Caco-2 (cell line): Measurements from ENCODE around the gene DYRK1A. TPM values are rescaled to one million over a fixed set of nuclear protein-coding genes. Genes with fewer than 3 reads are reported as not detected.

Experiments
- BruUV-seq: library from RNA; stranded (reverse); fragments of 400-500 nt; replicated peaks from 2 replicates; lab custom pipeline; 2021; lab: Mats Ljungman, UMichigan
- CTCF ChIA-PET: fragments of 300-600 bp; sonication (Branson Sonifier 250); formaldehyde crosslinking; loops from one replicate; lab custom pipeline; 2022; ENCODE audit warnings: antibody characterized with exemption; lab: Charles Lee
- POLR2A ChIA-PET: fragments of 300-600 bp; sonication (Branson Sonifier 250); formaldehyde crosslinking; loops from one replicate; lab custom pipeline; 2022; ENCODE audit warnings: antibody characterized with exemption; lab: Charles Lee
- DNase-seq, 2 experiments: peaks; one replicate each; pipeline versions ENCODE4 v3.0.0 to v3.0.0-alpha.2; 2020 to 2022
- H3K27me3 ChIP-seq: replicated peaks from 2 replicates; pipeline ENCODE4 v1.6.0; 2011; ENCODE audit warnings: low read length; ENCODE audit not compliant: control insufficient read depth, insufficient read depth
- H3K36me3 ChIP-seq: 2 replicates; pipeline ENCODE4 v1.5.1; 2011; ENCODE audit warnings: low read length; ENCODE audit not compliant: control insufficient read depth, insufficient read depth
- H3K4me1 ChIP-seq: fragments of 250-450 bp; sonication (Bioruptor Pico); 2 replicates; pipeline ENCODE4 v1.5.1; 2020; ENCODE audit warnings: mild to moderate bottlenecking
- H3K4me3 ChIP-seq: 2 replicates; pipeline ENCODE4 v1.5.1; 2011; ENCODE audit warnings: low read depth, mild to moderate bottlenecking, control low read depth, low read length
- H3K9me3 ChIP-seq: fragments of 250-450 bp; sonication (Bioruptor Pico); 2 replicates; pipeline ENCODE4 v1.5.1; 2020; ENCODE audit warnings: mild to moderate bottlenecking, moderate library complexity
- H3K27ac Mint-ChIP-seq: one replicate; pipeline ENCODE4 v1.8.0; 2022; ENCODE audit warnings: mixed read lengths; ENCODE audit not compliant: unreplicated experiment
- H3K27me3 Mint-ChIP-seq: one replicate; pipeline ENCODE4 v1.8.0; 2022; ENCODE audit warnings: mixed read lengths; ENCODE audit not compliant: insufficient read depth, unreplicated experiment
- H3K36me3 Mint-ChIP-seq: one replicate; pipeline ENCODE4 v1.8.0; 2022; ENCODE audit warnings: mild to moderate bottlenecking, mixed read lengths; ENCODE audit not compliant: insufficient read depth, unreplicated experiment
- H3K4me1 Mint-ChIP-seq: one replicate; pipeline ENCODE4 v1.8.0; 2022; ENCODE audit warnings: low read depth, mixed read lengths; ENCODE audit not compliant: unreplicated experiment
- H3K4me3 Mint-ChIP-seq: one replicate; pipeline ENCODE4 v1.8.0; 2022; ENCODE audit warnings: mild to moderate bottlenecking, moderate library complexity, mixed read lengths; ENCODE audit not compliant: unreplicated experiment
- H3K9me3 Mint-ChIP-seq: one replicate; pipeline ENCODE4 v1.8.0; 2022; ENCODE audit warnings: mixed read lengths; ENCODE audit not compliant: unreplicated experiment
- CTCF ChIP-seq, 2 experiments: fragments of 200-600 bp in 1 of 2; IDR thresholded peaks; 1 replicate in 1 of 2; 2 replicates in 1 of 2; pipeline versions ENCODE4 v1.5.1 to v1.8.0; 2011 to 2022; ENCODE audit warnings: antibody characterized with exemption in 1 of 2, control low read depth in 1 of 2, inconsistent platforms in 1 of 2, low read depth in 1 of 2, low read length in 1 of 2, mild to moderate bottlenecking in 1 of 2, moderate library complexity in 1 of 2; ENCODE audit not compliant: insufficient read depth in 1 of 2, severe bottlenecking in 1 of 2, unreplicated experiment in 1 of 2
- intact Hi-C: fragments of 100-400 bp; cut with micrococcal nuclease; formaldehyde crosslinking; loops from one replicate; pipeline ENCODE4 v1.10.0; 2022; ENCODE audit not compliant: unreplicated experiment
- total RNA-seq: library from RNA; stranded (reverse); gene quantifications from 2 replicates; pipeline ENCODE4 v1.2.3, GENCODE V29; 2022

Gene DYRK1A
- total RNA-seq, 1 experiment from 2014 or later, result 50.9 TPM

GRCh38 chr21:37561941-37562919 lies 195.7 kb downstream of the DYRK1A start:
- BruUV-seq, result no TSS peak
- Histone ChIP-seq H3K4me1 (peaks cover 10% of the 10 kb centered on the region), H3K4me3 (no peak overlapping the region), H3K36me3 (no peaks in the 10 kb centered on the region), H3K27me3 (no peaks in the 10 kb centered on the region), H3K9me3 (no peaks in the 10 kb centered on the region)
- Mint-ChIP-seq H3K27me3 (no peaks in the 10 kb centered on the region), H3K36me3 (peaks cover 23% of the 10 kb centered on the region), H3K4me3 (peak overlapping the region; percentile 88), H3K9me3 (no peaks in the 10 kb centered on the region), H3K4me1 (peaks cover 16% of the 10 kb centered on the region), H3K27ac (no peak overlapping the region)
- no peak for TF ChIP-seq CTCF (IDR thresholded peaks at IDR 0.05; ENCODE audit: insufficient read depth in 1 of 2, low read depth in 1 of 2, low read length in 1 of 2, severe bottlenecking in 1 of 2, unreplicated experiment in 1 of 2)
- intact Hi-C loops, result loop anchor here (10.0 kb wide), 2 partner anchors 307 to 337 kb away; no protein-coding TSS in a partner anchor
- no peak for DNase-seq
- POLR2A ChIA-PET, result no interaction called here
- CTCF ChIA-PET, result no interaction called here

- no peaks in the 10 kb centered on the region for H3K36me3 ChIP-seq
- TSS peak; percentile 24 for BruUV-seq
- peak overlapping the region; percentile 81 for H3K4me3 ChIP-seq
- H3K27me3 ChIP-seq, result no peaks in the 10 kb centered on the region
- intact Hi-C loops, result loop anchor here (10.0 kb wide), 2 partner anchors 308 to 338 kb away; no protein-coding TSS in a partner anchor
- H3K9me3 ChIP-seq, result no peaks in the 10 kb centered on the region
- Mint-ChIP-seq H3K27ac (peak overlapping the region; percentile 98), H3K4me1 (peaks cover 16% of the 10 kb centered on the region), H3K27me3 (no peaks in the 10 kb centered on the region), H3K36me3 (peaks cover 23% of the 10 kb centered on the region), H3K9me3 (no peaks in the 10 kb centered on the region), H3K4me3 (peak overlapping the region; percentile 88)
- CTCF ChIA-PET, result interaction anchor here (1.0 to 1.6 kb wide), 4 partner anchors 80 to 342 kb away, joined by 3 to 7 read pairs (median 4); no protein-coding TSS in a partner anchor
- peaks cover 10% of the 10 kb centered on the region for H3K4me1 ChIP-seq
- POLR2A ChIA-PET, result interaction anchor here (0.5 to 2.1 kb wide), 9 partner anchors 8 to 1535 kb away, joined by 3 to 23 read pairs (median 5); partner anchors contain the start of gene VPS26C
- DNase-seq, result no peak
- no peak for TF ChIP-seq CTCF (IDR thresholded peaks at IDR 0.05; ENCODE audit: insufficient read depth in 1 of 2, low read depth in 1 of 2, low read length in 1 of 2, severe bottlenecking in 1 of 2, unreplicated experiment in 1 of 2)
These were observed 196.5 kb downstream of the DYRK1A start for GRCh38 chr21:37562920-37563640.
